ENCODE data around the gene SFTA2.
"Not testable (repeated sequence)": the region's sequence is repeated elsewhere in the genome, so short reads cannot be mapped to it uniquely, and the experiment has no call there.

Gene SFTA2

GRCh38 chr6:30908700-30909099 lies 23.3 kb downstream of the SFTA2 start:
- no peak for DNase-seq (ENCODE audit: extremely low read depth, insufficient read length)
- Histone ChIP-seq H3K4me3 (replicated peaks; ENCODE audit: low read depth, low read length) (peak overlapping the region; percentile 88), H3K27me3 (replicated peaks; ENCODE audit: control insufficient read depth, insufficient read depth, low read length) (no peaks in the 10 kb centered on the region), H3K36me3 (ENCODE audit: control insufficient read depth, insufficient read depth, low read length) (peaks cover 12% of the 10 kb centered on the region)
- TF ChIP-seq CTCF (IDR thresholded peaks at IDR 0.05; ENCODE audit: insufficient read depth, low read length, poor library complexity, severe bottlenecking): no peak

GRCh38 chr6:30907758-30908591 lies 24.0 kb downstream of the SFTA2 start, which contains the start of gene GTF2H4:
GTF2H4 (plus strand) TSS chr6:30908207.
- H3K27me3 ChIP-seq (replicated peaks; ENCODE audit: control insufficient read depth, insufficient read depth, low read length): no peaks in the 10 kb centered on the region
- peak; percentile 91 for DNase-seq (ENCODE audit: extremely low read depth, insufficient read length)
- peak within 1 kb of the TSS; percentile 88 for H3K4me3 ChIP-seq (replicated peaks; ENCODE audit: low read depth, low read length)
- TF ChIP-seq CTCF (IDR thresholded peaks at IDR 0.05; ENCODE audit: insufficient read depth, low read length, poor library complexity, severe bottlenecking): no peak
- peaks cover 12% of the 10 kb centered on the region for H3K36me3 ChIP-seq (ENCODE audit: control insufficient read depth, insufficient read depth, low read length)

GRCh38 chr6:30907290-30907757 lies 24.6 kb downstream of the SFTA2 start:
- H3K4me3 ChIP-seq (replicated peaks; ENCODE audit: low read depth, low read length): peak overlapping the region; percentile 88
- not testable (repeated sequence) for DNase-seq (ENCODE audit: extremely low read depth, insufficient read length); H3K27me3 ChIP-seq (replicated peaks; ENCODE audit: control insufficient read depth, insufficient read depth, low read length)
- peaks cover 12% of the 10 kb centered on the region for H3K36me3 ChIP-seq (ENCODE audit: control insufficient read depth, insufficient read depth, low read length)

- DNase-seq (ENCODE audit: extremely low read depth, insufficient read length): no peak
- H3K27me3 ChIP-seq (replicated peaks; ENCODE audit: control insufficient read depth, insufficient read depth, low read length): no peaks in the 10 kb centered on the region
- no peak for TF ChIP-seq CTCF (IDR thresholded peaks at IDR 0.05; ENCODE audit: insufficient read depth, low read length, poor library complexity, severe bottlenecking)
These were observed 28.7 kb downstream of the SFTA2 start for GRCh38 chr6:30903236-30903635.

GRCh38 chr6:30902709-30903108 lies 29.3 kb downstream of the SFTA2 start:
- H3K27me3 ChIP-seq (replicated peaks; ENCODE audit: control insufficient read depth, insufficient read depth, low read length): no peaks in the 10 kb centered on the region
- H3K4me3 ChIP-seq (replicated peaks; ENCODE audit: low read depth, low read length): no peak overlapping the region
- DNase-seq (ENCODE audit: extremely low read depth, insufficient read length): no peak
- H3K36me3 ChIP-seq (ENCODE audit: control insufficient read depth, insufficient read depth, low read length): peaks cover 6% of the 10 kb centered on the region
- TF ChIP-seq CTCF (IDR thresholded peaks at IDR 0.05; ENCODE audit: insufficient read depth, low read length, poor library complexity, severe bottlenecking): no peak

More at GRCh38 chr6:30903236-30903635, 28.7 kb downstream of the SFTA2 start:
- Histone ChIP-seq H3K36me3 (ENCODE audit: control insufficient read depth, insufficient read depth, low read length) (peaks cover 6% of the 10 kb centered on the region), H3K4me3 (replicated peaks; ENCODE audit: low read depth, low read length) (no peak overlapping the region)

GRCh38 chr6:30902196-30902595 lies 29.8 kb downstream of the SFTA2 start:
- H3K36me3 ChIP-seq (ENCODE audit: control insufficient read depth, insufficient read depth, low read length); DNase-seq (ENCODE audit: extremely low read depth, insufficient read length); H3K27me3 ChIP-seq (replicated peaks; ENCODE audit: control insufficient read depth, insufficient read depth, low read length); H3K4me3 ChIP-seq (replicated peaks; ENCODE audit: low read depth, low read length): not testable (repeated sequence)

All from GM06990 (cell line).